Measurements from ENCODE around the gene FEZ2.
A peak's percentile ranks its signal among the peaks of the same experiment; 100 is the strongest.

Gene FEZ2

DNA sequence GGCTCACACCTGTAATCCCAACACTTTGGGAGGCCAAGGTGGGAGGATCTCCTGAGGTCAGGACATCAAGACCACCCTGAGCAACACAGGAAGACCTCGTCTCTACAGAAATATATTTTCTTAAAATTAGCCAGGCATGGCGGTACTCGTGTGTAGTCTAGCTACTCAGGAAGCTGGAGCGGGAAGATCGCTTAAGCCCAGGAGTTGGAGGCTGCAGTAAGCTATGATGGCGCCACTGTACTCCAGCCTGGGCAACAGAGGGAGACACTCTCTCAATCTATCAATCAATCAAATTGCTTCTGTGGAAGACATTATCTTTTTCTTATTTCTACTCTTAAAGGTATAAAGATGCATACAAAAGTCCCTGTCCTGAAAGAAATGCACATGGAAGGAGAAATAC, 11.3 kb downstream of the FEZ2 start:
- FAIRE-seq = no peak

DNA sequence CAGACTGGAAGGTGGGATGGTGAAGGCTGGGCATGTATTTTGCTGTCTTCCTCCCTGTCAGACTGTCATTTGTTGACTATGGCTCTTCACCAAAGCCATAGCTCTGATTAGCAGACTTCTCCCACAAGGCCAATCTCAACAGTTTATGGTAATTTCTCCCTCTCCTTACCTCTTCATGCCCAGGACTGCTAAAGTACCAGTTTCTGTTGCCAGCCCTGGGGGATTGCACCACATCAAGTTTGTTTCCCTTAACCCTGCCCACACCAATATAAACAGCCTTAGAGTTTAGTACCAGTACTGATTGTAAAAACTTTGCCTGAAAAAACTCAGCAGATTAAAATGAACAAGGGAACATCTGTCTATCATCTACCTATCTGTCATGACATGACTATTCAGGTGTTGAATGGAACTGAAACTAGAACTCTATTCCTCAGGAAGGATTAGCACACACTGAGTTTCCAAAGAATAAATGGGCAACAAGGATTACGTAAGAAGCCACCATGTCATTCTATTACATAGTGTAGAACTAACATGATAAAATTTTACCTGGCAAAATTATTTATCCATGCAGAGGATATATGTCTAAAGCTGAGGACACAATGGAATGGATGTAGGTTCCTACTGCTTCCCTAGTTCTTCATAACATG, 13.7 kb downstream of the FEZ2 start:
- no peak for FAIRE-seq

DNA sequence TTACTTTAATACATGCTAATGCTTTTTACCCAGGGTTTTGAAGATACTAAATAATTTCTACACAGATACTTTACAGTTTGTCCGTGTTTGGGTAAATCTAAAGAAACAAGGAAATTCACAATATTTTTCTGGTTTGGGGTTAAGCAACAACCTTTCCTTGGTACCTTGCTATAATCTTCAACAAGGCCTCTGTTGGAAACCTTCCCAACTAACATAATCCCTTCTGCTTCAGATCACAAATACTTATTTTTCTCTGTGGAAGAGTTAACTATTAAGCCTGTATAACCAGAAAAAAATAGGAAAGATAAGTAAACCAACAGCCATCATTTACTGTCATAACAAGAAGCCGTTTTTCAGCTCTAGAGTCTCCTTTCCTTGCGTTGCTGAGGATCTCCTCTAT, 15.0 kb downstream of the FEZ2 start:
- no peak for FAIRE-seq

DNA sequence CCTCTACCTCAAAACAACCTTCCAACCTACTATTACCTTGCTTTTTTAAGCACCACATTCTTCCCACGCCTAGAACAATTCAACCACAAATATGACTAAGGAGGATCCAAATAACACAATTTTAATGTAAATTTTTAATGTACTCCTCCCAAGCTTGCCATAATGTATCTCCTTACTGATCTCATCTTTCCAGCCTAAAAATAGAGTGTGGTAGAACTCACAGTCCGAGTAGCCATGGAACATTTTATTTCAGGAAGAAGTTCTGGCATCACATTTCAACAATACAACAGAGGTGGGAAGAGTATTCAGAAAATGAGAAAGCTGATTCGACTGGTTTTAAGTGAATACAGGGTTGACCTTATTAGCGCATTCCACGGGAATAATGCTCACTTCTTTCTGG, 15.4 kb downstream of the FEZ2 start:
- no peak for FAIRE-seq

DNA sequence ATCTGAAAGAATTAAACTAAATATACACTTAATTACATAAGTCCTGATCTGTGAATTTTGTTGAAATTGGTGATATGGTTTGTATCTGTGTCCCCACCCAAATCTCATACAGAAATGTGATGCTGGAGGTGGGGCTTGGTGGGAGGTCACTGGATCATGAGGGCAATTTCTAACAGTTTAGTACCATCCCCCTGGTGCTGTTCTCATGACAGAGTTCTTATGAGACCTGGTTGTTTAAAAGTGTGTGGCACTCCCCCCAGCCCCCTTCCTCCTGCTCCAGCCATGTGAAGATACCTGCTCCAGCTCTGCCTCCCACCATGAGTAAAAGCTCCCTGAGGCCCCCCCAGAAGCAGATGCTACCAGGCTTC, 18.7 kb downstream of the FEZ2 start:
- no peak for FAIRE-seq

DNA sequence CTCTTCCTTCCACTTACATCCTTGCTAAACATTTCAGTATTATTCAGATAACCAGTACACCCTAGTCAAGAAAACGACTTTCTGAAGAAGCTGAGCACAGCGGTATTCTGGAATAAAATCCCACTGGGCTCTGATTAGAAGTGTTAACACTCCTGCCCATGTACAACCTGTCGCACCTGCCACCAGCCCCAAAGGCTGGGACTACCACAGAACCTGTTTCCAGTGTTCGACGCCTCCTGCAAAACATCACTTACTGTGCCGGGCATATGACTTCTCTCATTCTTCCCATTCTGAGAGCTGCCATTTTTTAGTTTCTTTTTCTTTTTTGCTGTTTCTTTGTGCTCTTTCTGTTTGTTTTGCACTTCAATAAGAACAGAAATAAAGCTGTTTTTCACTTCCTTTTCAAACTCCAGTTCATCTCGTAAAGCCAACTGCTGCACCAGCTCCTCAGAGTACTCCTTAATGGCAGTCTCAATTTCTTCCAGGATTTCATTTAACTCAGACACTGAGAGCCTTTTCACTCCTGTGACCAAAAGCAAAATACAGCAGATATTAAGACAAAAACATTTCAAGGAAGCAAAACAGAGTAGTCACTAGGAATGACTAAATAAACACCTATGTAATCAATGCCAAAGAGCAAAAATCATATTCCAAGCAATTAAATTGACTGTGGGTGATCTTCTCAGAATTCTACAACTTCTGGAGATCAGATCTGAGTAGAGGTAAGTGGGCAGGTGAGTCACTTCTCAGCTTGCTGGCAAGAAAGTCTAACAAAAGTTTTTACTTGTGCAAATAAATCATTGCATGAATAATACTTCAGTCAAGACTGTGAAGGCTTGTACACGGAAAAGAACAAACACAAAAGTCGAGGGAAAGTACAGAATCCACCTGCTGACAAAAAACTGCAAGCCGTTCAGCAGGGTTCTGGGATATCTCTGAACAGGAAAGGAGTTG, 19.3 kb downstream of the FEZ2 start:
- FAIRE-seq = no peak

DNA sequence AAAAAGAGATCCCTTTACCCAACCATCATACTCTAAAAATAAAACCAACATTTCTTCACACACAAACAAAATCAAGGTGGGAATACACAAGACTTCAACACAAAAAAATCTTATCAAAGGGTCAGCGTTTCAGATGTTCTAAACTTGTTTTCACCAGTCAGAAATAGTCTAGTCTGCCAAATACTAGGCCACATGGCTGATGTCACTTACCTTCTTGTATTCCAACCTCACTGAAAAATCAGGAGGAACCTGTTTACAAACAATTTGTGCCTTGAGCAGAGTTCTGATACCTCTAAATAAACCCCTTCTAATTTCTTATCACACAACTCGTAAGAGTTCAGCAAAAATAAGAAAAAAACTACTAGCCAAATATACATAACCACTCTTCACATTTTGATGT, 20.1 kb downstream of the FEZ2 start:
- FAIRE-seq = no peak

DNA sequence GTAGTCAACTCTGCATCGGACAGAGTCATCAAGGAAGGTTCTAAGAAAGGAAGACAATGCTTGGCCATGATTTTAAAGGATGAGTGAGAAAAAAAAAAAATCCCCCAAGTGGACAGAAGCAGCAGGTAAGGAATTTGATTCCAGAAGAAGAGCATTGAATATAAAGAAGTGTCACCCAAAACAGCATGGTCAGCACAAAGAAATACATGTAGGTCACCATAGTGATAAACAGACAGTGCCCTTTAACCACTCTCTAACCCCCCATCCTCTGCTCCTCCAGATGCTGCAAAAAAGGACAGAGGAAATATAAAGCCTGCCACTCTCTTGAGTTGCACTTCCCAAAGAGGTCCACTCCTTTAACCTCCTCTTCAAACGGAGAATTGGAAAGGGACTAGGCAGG, 23.4 kb downstream of the FEZ2 start:
- FAIRE-seq = no peak

DNA sequence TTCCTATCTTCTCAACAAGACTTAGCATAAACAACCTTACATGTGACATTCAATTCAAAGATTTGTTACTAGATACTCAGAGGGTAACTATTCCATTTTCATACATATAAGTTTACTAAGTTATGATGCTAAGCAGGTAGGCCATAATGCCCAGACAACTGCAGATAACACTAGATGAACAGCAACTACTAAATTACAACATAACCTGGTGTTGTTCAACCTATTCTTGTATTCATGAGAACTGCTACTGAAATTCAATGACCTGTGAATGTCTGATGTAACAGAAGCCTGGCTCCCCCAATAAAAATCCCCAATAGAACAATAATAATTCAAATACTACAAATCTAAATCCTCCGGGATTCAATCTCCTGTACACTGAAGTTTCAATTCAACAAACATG, 24.8 kb downstream of the FEZ2 start:
- no peak for FAIRE-seq

DNA sequence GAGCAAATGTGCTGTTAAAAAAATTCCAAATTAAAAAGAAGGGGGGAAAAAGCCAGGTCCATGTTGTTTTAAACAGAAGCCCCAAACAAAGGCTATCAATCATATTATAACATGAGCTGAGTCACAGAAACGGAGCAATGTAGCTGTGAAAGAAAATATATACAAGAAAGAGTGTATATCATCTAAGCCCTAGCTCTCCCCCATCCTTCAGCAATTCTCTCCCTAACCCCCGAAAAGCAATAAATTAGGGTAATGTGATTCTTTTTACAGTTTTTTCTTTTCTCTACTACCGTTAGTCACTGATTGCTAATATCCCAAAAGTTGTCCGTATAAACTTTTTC, 25.3 kb downstream of the FEZ2 start:
- FAIRE-seq = no peak

DNA sequence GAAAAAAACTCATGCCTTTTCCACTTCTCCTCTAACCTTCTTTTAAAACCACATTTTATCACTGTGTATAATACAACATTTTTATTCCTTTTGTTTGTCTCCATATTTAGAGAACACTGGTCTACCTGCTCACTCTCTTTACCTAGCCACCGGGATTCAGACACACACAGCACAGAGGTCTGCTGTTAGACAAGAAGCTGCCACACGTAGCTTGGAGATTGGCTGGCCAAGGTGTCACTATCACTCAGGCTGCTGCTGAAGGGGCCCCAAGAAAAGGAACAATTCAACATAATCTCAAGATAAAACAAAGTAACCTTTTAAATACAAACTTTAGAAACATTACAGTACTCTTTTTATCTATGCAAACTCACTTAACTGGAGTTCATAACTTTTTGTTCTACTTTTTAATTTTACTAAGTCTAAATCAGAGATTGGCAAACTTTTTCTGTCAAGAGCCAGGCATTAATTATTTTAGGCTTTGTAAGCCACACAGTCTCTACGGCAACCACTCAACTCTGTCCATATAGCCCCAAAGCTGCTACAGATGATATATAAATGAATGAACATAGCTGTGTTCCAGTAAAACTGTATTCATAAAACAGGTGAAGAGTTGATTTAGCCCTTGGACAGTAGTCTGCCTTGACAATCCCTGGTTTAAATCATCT, 25.8 kb downstream of the FEZ2 start:
- no peak for FAIRE-seq

DNA sequence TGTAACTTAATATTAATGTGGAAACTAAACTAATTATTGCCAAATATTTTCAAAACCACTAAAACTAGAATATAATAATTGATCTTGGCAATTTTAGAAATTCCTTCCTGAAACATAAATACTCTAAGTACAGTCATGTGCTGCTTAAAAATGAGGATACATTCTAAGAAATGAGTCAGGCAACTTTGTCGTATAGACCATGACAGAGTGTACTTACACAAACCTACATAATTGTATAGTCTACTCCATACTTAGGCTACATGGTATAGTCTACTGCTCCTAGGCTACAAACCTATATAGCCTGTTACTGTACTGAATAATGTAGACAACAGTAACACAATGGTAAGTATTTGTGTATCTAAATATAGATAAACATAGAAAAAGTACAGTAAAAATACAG, 27.6 kb downstream of the FEZ2 start:
- no peak for FAIRE-seq

DNA sequence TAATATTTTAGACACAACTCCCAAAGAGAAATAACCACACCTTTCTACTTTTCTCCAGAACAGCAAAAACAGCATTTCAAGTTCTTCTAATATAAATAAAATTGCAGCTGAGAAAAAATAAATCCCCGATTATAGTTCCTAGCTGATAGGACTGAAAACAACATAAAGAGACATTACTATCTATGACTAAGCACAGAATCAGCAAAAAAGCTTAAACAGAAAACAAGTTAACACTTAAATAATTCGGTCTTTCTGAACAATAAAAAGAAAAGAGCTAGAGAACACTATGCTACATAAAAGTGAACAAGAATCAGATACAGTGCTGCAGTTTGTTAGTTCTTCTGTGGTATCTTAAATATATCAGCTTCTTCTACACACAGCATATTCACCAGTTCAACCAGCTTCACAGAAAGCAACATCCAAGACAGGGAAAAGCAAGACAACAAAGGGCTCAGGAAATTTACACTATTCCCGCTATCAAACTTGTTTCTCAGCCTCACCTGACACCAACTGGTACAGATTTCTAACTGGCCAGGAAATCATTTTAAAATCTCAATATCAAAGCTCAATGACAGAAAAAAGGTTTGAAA, 28.6 kb downstream of the FEZ2 start:
- FAIRE-seq = no peak

DNA sequence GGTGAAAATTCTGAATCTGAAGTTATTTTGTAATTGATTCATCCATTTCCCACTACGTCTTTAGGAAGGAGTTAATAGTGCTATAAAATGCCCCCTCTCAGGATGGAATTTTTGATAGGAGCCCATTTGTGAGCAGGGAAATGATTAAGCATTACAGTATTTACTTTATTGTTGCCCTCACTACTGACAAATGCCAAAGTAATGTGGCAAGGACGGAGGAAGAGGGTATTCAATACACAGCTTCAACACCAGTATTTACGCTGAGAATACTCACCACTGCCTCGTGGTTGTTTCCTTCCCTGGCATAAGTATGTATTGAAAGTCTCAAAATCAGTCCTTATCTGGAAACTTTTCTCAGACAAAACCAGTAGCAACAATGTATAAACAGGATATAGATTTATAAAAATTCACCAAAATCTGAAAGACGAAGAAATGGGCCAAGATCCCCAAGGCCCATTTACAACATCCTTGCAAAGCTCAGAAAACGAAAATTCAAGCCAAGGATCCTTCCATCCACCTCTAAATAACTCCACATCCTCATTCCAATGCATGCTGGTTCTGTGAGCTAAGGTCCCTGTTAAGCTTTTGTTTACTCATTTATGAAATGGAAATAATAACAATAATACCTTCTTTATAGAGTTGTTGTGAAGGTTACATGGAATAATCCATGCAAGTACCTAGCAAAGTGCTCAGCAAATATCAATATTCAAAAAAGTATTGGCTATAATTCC, 29.3 kb downstream of the FEZ2 start:
- no peak for FAIRE-seq

DNA sequence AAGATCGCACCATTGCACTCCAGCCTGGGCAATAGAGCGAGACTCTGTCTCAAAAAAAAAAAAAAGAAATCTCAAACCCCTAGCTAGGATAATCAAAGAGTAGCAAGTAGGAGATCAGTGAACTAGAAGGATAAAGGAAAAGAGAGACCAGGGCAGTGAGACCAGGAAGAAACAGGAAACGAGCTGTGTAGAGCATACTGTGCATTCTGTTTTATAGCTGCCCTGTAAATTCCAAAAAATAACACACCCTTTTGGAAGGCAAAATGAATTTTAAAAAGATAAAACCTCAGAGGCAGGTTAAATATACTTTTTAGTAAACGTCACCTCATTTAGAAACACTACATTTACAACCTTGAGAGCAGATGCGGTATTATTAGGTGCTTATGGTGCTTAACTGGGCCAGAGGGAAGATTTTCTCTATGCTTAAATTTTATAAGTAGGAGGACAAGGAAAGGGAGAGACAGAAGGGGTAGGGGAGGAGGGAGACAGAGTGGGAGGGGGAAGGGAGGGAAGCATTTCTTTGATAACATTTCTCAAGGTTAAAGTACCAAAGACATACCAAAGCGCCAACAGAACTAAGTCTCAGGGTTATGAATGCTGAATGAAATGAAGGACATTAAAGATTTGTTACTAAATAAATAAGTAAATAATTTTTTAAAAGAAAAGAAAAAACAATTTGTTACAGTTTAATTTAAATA, 30.1 kb downstream of the FEZ2 start:
- FAIRE-seq = no peak

DNA sequence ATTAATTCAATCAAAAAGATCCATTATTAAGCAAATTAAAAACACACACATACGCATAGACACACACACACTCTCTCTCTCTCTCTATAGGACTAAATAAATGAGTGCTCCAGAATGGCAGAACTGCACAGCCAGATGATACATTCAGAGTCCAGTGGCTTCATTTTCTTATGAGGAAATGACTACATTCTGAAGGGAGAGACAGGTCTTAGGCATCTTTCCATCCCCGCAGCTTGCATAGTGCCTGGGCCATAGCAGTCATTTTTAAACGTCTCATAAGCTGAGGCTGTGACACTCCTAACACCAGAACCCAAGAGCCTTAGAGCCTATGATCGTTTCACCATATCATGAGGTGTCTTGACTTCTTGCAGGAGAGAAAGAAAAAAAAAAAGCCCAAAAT, 31.1 kb downstream of the FEZ2 start:
- FAIRE-seq = no peak

DNA sequence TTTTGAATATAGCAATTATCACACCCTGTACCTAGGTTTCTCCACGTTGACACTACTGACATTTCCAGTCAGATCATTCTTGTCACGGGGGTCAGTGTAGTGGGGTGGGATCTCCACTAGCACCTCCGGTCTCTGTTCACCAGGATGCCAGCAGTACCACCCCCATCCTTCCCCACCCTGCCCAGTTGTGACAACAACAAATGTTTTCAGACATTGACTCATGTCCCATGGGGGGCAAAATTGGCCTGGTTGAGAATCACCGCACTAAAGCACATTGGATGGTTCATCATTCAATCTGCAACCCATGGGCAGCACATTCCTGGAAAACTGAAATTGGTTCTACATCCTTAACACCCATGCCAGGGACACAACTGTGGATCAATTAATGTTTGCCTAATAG, 32.3 kb downstream of the FEZ2 start:
- no peak for FAIRE-seq

DNA sequence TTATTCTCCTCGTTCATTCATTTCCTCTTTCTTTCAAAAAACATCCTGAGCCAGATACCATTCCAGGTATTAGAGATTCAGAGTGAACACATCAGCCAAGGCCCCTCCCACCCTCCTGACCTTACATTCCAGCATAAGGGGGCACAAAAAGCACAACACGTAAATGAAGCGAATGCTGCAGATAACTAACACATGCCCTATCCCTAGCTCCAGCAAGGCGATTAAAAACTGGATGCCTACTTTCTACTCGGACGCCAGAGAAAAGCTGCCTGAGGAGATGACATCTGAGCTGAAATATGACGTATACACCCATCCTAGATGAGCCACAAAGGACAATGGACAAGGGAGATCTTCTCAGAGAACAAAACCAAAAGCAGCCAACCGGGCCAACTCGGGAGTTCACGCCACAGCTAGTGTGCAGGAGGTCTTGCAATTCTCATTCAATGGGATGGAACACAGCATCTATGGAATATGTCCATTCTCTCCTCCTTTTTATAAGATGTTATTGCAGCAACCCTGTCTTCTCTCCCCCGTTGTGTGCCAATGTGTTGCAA, 33.5 kb downstream of the FEZ2 start:
- no peak for FAIRE-seq

DNA sequence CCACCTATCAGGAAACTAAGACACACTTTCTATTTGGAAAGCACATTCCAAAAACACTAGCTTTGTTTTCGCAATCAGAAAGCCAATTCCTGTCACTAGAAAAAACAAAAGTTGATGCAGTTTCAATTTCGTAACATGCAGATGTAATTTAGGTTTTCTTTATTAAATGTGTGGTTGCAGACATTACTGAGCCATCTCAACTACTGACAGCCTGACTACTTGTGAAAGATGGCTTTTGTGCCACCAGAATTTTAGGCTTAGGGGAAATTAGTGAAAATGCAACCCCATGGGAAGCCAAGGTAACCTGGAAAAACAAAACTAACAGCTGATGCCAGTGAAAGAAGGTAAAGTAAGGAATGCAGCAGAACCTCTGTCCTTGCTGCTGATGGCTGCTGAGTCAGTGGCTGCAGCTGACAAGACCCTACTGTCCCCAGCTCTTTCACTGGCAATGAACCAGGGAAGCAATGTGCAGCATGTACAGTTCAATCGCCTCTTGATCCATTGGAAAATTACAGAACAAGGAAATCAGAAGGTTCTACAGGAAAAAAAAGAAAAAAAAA, 34.9 kb downstream of the FEZ2 start:
- no peak for FAIRE-seq

DNA sequence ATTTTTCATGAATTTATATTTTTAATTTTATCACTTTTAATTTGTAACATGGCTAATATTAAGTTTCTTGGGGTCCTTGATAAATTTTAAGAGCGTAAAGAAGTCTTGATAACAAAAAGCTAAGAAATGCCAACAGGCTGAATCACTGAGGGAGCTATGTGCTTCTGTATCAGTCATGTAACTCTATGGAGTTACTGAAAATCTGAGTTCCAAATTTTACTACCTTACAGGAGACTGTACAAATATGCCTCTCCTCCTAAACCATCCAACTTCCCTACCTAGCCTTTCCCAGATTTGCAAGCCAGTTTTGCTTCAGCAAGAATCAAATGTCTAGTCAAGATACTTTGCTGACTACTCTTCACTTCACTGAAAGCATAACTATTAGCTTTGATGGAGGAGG, 35.7 kb downstream of the FEZ2 start:
- no peak for FAIRE-seq

DNA sequence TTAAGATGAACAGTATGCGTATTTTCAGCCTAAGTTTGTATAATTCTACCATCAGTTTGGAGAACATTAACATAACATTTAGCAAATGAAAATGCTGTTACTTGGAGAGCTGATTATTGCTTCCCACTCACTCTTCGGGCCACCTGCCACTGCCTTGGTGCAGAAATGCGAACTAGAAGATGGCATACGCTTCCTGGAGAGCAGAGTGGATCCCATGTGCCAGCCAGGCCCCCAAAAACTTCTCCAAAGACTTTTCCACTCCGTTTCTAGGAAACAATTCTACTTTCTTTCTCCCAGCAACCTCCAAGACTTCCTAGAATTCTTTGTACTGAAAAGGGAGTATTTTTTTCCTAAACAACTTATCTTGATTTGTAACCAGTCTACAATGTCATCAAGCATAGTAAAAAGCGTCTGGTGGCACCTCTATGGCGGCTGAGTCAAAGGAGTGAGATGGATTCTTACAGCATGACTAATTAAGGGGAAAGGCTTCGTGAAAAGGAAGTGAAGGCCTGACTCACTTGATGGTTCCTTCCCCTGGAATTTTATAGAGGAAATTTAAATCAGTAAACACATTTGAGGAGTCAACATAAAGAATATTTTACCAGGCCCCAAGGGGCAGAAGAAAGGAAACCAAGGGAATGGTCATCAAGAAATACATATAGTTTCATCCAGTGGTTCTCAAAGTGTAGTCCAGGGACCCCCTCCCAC, 36.6 kb downstream of the FEZ2 start:
- FAIRE-seq = peak; percentile 36

All from colon (tissue), 2 donors.